Measurements from ENCODE around the gene CEP164. TPM values are rescaled to one million over a fixed set of nuclear protein-coding genes. Genes with fewer than 3 reads are reported as not detected.

CEP164 gene
- total and polyA plus RNA-seq, 9 of the 15 experiments (the other 6 are each of a cell fraction or from before 2014, with no cell fraction given) = 2.1 to 16.5 (median 10.4) TPM

DNA sequence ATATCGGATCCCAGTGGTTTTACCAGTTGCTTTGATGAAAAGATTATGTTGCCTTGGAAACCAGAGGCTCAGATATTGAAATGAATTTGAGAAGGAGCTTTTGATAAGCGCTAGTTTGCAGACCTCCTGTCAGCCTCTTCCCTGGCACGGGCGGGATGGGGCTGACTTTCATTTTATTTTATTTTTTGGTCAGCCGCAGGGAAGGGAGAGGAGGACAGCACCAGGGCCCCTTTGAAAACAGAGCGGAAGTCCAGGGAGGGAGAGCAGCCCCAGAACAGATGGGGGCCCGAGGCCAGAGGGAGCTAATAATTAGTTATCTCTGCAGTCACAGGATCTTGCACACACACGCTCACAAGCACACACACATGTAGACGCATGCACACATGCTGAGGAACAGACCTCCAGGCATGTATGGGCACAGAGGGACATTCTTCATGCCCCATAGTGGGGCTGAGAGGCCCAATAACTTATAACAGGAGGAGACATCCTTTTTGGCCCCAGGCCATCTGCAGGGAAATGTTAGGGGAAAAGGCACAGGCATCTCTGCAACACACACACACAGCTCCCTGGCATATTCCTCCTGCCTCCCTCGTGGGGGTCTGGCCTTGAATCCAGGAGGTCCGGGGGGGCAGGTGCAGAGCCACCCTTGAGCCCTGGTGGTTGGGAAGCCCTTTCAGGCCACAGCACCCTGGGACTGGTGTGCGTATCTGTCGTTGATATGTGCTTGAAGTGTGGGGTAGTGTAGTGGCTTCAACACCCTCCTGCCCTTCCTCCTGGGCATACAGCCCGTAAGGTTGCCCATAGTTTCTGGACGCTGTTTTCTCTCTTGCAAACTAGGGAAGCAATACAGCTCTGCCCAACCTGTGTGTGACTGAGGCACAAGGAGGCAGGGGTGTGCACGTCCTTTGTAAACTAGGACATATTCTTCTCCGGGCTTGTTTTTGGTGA lies 117.3 kb downstream of the CEP164 start:
- H4K20me1 ChIP-seq (replicated peaks; ENCODE audit: control insufficient read depth, insufficient read depth, low read length) = peaks cover 4% of the 10 kb centered on the region
- FAIRE-seq (no peak), ATAC-seq (no peak), DNase-seq (ENCODE audit: extremely low read depth in 1 of 4, low spot score in 3 of 4) (no peak)
- H3K36me3 ChIP-seq (ENCODE audit: control insufficient read depth, insufficient read depth, low read length) = no peaks in the 10 kb centered on the region
- no peaks in the 10 kb centered on the region for H3K9me1 ChIP-seq (ENCODE audit: control insufficient read depth, insufficient read depth, low read length)
- H3K27ac ChIP-seq (ENCODE audit: extremely low read depth, low read depth, low read length) = no peak overlapping the region
- no peak overlapping the region for H3K9ac ChIP-seq (ENCODE audit: insufficient read depth in 1 of 2, low read depth in 2 of 2, low read length in 2 of 2)
- ChIA-PET POLR2A (interaction anchor here (0.7 kb wide), 1 partner anchor 855 kb away, joined by 4 read pairs; no protein-coding TSS in a partner anchor), CTCF (ENCODE audit: low intra/inter-chr PET ratio) (interaction anchor here (0.7 kb wide), 1 partner anchor 222 kb away, joined by 3 read pairs; no protein-coding TSS in a partner anchor)
- H3K79me2 ChIP-seq (ENCODE audit: control insufficient read depth, insufficient read depth, low read length) = no peaks in the 10 kb centered on the region
- peaks cover 17 to 67% of the 10 kb centered on the region in 2 experiments; a peak in 4 of 5 replicates for H3K27me3 ChIP-seq (ENCODE audit: control insufficient read depth in 2 of 2, insufficient read depth in 2 of 2, low read length in 2 of 2)
- in situ Hi-C loops (cut with MboI) = loop anchor here (10.0 kb wide), 1 partner anchor 360 kb away; no protein-coding TSS in a partner anchor
- H3K9me3 ChIP-seq (replicated peaks; ENCODE audit: control insufficient read depth, insufficient read depth, low read depth, low read length) = peaks cover 3% of the 10 kb centered on the region; the same call in 1 of the 2 replicates
- TF ChIP-seq, protein P1, sequence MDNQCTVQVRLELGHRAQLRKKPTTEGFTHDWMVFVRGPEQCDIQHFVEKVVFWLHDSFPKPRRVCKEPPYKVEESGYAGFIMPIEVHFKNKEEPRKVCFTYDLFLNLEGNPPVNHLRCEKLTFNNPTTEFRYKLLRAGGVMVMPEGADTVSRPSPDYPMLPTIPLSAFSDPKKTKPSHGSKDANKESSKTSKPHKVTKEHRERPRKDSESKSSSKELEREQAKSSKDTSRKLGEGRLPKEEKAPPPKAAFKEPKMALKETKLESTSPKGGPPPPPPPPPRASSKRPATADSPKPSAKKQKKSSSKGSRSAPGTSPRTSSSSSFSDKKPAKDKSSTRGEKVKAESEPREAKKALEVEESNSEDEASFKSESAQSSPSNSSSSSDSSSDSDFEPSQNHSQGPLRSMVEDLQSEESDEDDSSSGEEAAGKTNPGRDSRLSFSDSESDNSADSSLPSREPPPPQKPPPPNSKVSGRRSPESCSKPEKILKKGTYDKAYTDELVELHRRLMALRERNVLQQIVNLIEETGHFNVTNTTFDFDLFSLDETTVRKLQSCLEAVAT (IDR thresholded peaks at IDR 0.05) = no peak
- no peak for TF ChIP-seq GABPA (tag; conservative IDR thresholded peaks at IDR 0.05; ENCODE audit: low read depth)
- TF ChIP-seq RBM22 (IDR thresholded peaks at IDR 0.05; ENCODE audit: low read depth, low read length, poor library complexity, severe bottlenecking) = no peak
- 0% methylated on average over 16 of the region's 17 CpGs for WGBS (ENCODE audit: insufficient coverage, low coverage, missing lambda C conversion rate)
- no peak overlapping the region for H3K4me3 ChIP-seq
- no peak overlapping the region for H2AFZ ChIP-seq (ENCODE audit: low read depth, low read length)
- H3K4me1 ChIP-seq (replicated peaks in 1 of 2; ENCODE audit: control insufficient read depth in 2 of 2, insufficient read depth in 2 of 2, low read length in 2 of 2) = peaks cover 0 to 14% of the 10 kb centered on the region in 2 experiments; a peak in 2 of 5 replicates
- no TSS peak for BruUV-seq (replicated peaks)
- intact Hi-C loops (cut with micrococcal nuclease) = loop anchor here (5.0 kb wide), 1 partner anchor 362 kb away; no protein-coding TSS in a partner anchor
- no peak overlapping the region for H3K4me2 ChIP-seq (ENCODE audit: insufficient read depth, low read length)
